Panc1 (cell line): Measurements from ENCODE around the gene LRRC8C.

Source experiments
- POLR2AphosphoS5 ChIP-seq: IDR thresholded peaks from 2 replicates; pipeline ENCODE4 v1.6.1; 2012; ENCODE audit warnings: mild to moderate bottlenecking, low read depth, low read length, moderate library complexity
- TF ChIP-seq, protein P1 (sequence below): fragments of 450-650 bp; IDR thresholded peaks from 2 replicates; pipeline ENCODE4 v1.5.1; 2017; ENCODE audit warnings: mild to moderate bottlenecking

- TF ChIP-seq, protein P1, sequence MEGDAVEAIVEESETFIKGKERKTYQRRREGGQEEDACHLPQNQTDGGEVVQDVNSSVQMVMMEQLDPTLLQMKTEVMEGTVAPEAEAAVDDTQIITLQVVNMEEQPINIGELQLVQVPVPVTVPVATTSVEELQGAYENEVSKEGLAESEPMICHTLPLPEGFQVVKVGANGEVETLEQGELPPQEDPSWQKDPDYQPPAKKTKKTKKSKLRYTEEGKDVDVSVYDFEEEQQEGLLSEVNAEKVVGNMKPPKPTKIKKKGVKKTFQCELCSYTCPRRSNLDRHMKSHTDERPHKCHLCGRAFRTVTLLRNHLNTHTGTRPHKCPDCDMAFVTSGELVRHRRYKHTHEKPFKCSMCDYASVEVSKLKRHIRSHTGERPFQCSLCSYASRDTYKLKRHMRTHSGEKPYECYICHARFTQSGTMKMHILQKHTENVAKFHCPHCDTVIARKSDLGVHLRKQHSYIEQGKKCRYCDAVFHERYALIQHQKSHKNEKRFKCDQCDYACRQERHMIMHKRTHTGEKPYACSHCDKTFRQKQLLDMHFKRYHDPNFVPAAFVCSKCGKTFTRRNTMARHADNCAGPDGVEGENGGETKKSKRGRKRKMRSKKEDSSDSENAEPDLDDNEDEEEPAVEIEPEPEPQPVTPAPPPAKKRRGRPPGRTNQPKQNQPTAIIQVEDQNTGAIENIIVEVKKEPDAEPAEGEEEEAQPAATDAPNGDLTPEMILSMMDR = no peak
- TF ChIP-seq POLR2AphosphoS5 = no peak
Measured at GRCh38 chr1:89721351-89721750, 88.4 kb downstream of the LRRC8C start.
